DMS 273 treated with DMSO at 0.1 percent for 48 hours (cell line): Measurements from ENCODE around the gene SVEP1.

Source experiments
- DNase-seq: peaks from one replicate; lab custom pipeline; 2025; lab: John Stamatoyannopoulos, UW

Gene SVEP1

GRCh38 chr9:110317911-110318310, 261.6 kb downstream of the SVEP1 start:
- no peak for DNase-seq

- peak; percentile 9 for DNase-seq
These were observed 263.1 kb downstream of the SVEP1 start for GRCh38 chr9:110316261-110317075.
